ENCODE data around the gene MTHFS.
"Not testable (repeated sequence)": the region's sequence is repeated elsewhere in the genome, so short reads cannot be mapped to it uniquely, and the experiment has no call there.

Gene MTHFS

GRCh38 chr15:79896634-79897379 lies at the start of gene MTHFS:
TSS of gene MTHFS (minus strand) at chr15:79897014. CDS start at chr15:79896988, 26 bp downstream.
- peak; percentile 73 to 75 for DNase-seq

- no peak for DNase-seq
These were observed 47.8 kb upstream of the MTHFS start for GRCh38 chr15:79944622-79945021.

DNA sequence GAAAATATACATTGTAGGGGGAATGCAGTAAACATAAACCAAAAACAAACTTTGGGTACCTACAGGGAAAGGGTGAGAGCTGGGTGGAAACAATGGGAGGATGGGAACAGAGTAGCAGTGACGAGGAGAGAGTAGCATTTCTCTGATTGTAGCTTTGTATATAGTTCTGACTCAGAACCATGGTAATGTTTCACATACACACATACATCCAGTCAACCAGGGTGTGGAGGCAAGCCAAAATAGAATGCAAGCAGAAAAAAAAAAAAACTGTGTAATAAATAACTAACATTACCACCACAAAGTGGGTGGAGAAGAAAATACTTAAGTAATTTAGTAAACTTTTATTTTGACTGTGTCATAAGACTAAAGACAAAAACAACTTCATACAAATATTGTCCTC lies 47.0 kb upstream of the MTHFS start:
- DNase-seq = no peak

GRCh38 chr15:79942741-79943481 lies 46.1 kb upstream of the MTHFS start:
- no peak for DNase-seq

GRCh38 chr15:79939399-79939798 lies 42.6 kb upstream of the MTHFS start:
- DNase-seq = no peak

- no peak for DNase-seq
These were observed 41.3 kb upstream of the MTHFS start for GRCh38 chr15:79938143-79938542.

- DNase-seq = not testable (repeated sequence)
These were observed 38.9 kb upstream of the MTHFS start for GRCh38 chr15:79935556-79936201.

DNA sequence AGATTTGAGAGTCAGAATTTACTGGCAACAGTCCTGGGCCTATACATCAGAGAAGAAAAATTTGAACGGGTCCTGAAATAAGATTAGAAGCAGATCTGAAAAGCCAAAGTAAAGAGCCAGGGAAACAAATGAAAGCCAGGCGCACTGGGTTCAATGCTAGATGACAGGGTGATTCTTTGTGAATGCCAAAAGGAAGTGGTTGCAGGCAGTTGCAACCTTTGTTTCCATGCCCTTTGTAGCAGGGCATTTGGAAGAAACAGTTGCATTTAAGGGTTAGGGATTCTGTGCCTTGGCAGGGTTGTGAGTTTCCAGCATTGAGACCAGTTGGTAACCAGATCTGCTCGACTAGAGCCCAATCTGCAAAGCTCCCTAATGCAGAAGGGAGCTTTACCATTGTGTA lies 36.4 kb upstream of the MTHFS start:
- DNase-seq = no peak

- DNase-seq = no peak
These were observed 35.6 kb upstream of the MTHFS start for GRCh38 chr15:79932447-79932846.

DNA sequence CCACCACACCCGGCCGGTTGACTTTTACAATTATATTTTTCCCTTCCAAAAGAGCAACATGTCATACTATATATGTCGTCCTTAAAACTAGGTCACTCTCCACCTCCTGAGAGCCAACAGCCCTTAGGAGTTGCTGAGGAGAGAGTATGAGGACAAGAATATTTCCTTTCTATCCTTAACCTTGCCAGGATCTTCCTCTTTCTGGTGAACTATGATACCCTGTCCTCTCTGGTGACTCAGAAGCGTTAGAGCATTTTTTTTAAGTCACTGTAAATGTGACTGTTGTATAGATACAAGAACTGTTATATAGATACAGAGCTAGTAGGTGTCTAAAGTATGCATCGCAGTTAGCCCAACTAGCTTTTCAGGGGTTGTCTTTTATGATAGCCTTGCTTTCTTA lies 33.7 kb upstream of the MTHFS start:
- DNase-seq = no peak

GRCh38 chr15:79929412-79929811 lies 32.6 kb upstream of the MTHFS start:
- no peak for DNase-seq

DNA sequence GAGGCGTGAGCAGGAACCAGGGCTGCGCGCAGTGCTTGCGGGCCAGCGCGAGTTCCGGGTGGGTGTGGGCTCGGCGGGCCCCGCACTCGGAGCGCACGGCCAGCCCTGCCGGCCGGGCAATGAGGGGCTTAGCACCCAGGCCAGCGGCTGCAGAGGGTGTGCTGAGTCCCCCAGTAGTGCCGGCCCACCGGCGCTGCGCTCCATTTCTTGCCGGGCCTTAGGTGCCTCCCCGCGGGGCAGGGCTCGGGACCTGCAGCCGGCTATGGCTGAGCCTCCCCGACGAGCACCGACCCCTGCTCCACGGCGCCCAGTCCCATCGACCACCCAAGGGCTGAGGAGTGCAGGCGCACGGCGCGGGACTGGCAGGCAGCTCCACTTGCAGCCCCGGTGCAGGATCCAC lies 29.3 kb upstream of the MTHFS start:
- not testable (repeated sequence) for DNase-seq

DNA sequence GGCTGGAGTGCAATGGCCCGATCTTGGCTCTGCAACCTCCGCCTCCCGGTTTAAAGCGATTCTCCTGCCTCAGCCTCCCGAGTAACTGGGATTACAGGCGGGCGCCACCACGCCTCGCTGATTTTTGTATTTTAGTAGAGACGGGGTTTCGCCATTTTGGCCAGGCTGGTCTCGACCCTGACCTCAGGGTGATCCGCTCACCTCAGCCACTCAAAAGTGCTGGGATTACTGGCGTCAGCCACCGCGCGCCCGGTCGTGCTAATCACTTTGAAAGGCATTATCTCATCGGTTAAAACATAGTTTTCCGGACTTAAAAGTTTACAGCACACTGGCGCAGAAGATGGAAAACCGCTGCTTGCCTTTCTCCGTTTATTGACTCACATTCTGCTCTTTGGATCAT lies 27.6 kb upstream of the MTHFS start:
- DNase-seq = no peak

- peak; percentile 99 for DNase-seq
These were observed 26.8 kb upstream of the MTHFS start for GRCh38 chr15:79923515-79924169.

GRCh38 chr15:79923079-79923514 lies 26.3 kb upstream of the MTHFS start:
- peak; percentile 74 to 77 for DNase-seq

- peak in 1 of 2 experiments; percentile 15 for DNase-seq
These were observed 25.8 kb upstream of the MTHFS start for GRCh38 chr15:79922512-79923078.

GRCh38 chr15:79919749-79920511 lies 23.1 kb upstream of the MTHFS start:
- no peak for DNase-seq

DNA sequence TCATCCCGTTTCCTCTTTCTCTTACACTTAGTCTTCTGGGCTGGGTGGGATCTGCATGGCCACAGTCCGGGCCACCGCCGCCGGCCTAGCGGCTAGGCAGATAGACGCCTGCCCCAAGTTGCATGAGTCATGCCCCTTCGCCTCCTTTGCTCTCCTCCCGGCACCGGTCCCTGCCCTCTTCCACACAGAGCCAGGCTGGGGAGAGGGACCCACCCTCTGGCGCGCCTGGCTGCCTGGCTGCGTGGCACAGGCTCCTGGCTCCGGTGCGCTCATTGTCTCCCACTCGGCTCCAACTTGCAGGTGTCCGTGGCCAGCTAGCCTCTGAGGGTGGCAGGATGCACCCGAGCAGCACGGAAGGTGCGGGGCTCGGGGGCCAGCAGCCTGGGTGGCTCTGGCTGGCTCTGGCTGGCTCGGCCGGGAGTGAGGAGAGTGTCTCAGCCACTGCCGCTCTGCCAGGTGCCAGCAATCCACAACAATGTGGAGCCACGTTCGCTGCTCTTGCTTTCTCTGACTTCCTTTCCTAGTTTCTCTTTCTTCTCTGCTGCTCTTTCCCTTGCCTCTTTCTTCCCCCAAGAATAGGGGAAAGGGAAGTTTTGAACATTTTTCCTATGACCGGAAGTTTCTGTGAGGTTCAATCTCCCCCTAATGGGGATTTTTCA lies 22.4 kb upstream of the MTHFS start:
- no peak for DNase-seq

GRCh38 chr15:79918278-79918677 lies 21.5 kb upstream of the MTHFS start:
- DNase-seq = no peak

GRCh38 chr15:79916502-79917132 lies 19.8 kb upstream of the MTHFS start:
- DNase-seq = no peak
